OCI-LY7 (cell line): ENCODE data around the gene PIGZ. TPM values are rescaled to one million over a fixed set of nuclear protein-coding genes. Genes with fewer than 3 reads are reported as not detected.

Experiments
- BruUV-seq: library from RNA; stranded (reverse); fragments of 400-500 nt; replicated peaks from 2 replicates; lab custom pipeline; 2021; lab: Mats Ljungman, UMichigan
- CTCF ChIA-PET: fragments of 300-600 bp; sonication (Branson Sonifier 250); formaldehyde crosslinking; loops from one replicate; lab custom pipeline; 2022; ENCODE audit warnings: antibody characterized with exemption; ENCODE audit not compliant: unreplicated experiment; lab: Charles Lee
- POLR2A ChIA-PET: fragments of 300-600 bp; sonication (Branson Sonifier 250); formaldehyde crosslinking; loops from one replicate; lab custom pipeline; 2022; ENCODE audit warnings: antibody characterized with exemption; lab: Charles Lee
- DNase-seq: peaks from one replicate; pipeline ENCODE4 v3.0.0-alpha.2; 2015; ENCODE audit warnings: low spot score
- H2AFZ ChIP-seq: fragments of 200-600 bp; sonication (generic), shearing (Covaris generic); 2 replicates; pipeline ENCODE4 v1.6.1; 2014; ENCODE audit warnings: mild to moderate bottlenecking, antibody characterized with exemption, low read length, moderate library complexity
- H3K27ac ChIP-seq: fragments of 200-600 bp; sonication (generic); 2 replicates; pipeline ENCODE4 v1.5.1; 2014; ENCODE audit warnings: mixed run types, low read depth, mild to moderate bottlenecking, moderate library complexity, low read length, inconsistent platforms; ENCODE audit not compliant: poor library complexity, severe bottlenecking
- H3K36me3 ChIP-seq: fragments of 200-600 bp; sonication (generic); 2 replicates; pipeline ENCODE4 v1.6.1; 2014; ENCODE audit warnings: mild to moderate bottlenecking, antibody characterized with exemption, low read length, moderate library complexity, mixed read lengths; ENCODE audit not compliant: insufficient read depth
- H3K4me1 ChIP-seq: fragments of 200-600 bp; sonication (generic); 2 replicates; pipeline ENCODE4 v1.5.1; 2014; ENCODE audit warnings: mild to moderate bottlenecking, low read length; ENCODE audit not compliant: insufficient read depth, poor library complexity, severe bottlenecking
- H3K4me2 ChIP-seq: fragments of 200-600 bp; sonication (generic); 2 replicates; pipeline ENCODE4 v1.6.1; 2014; ENCODE audit warnings: mild to moderate bottlenecking, low read length
- H3K4me3 ChIP-seq: fragments of 200-600 bp; sonication (generic); 2 replicates; pipeline ENCODE4 v1.5.1; 2014; ENCODE audit warnings: mild to moderate bottlenecking, low read depth, low read length; ENCODE audit not compliant: poor library complexity, severe bottlenecking
- H3K79me2 ChIP-seq: fragments of 200-600 bp; sonication (generic); 2 replicates; pipeline ENCODE4 v1.6.1; 2016; ENCODE audit warnings: low read depth, mild to moderate bottlenecking, low read length, moderate library complexity, mixed read lengths; ENCODE audit not compliant: insufficient read depth
- H3K9me2 ChIP-seq: fragments of 200-600 bp; sonication (generic); 2 replicates; pipeline ENCODE4 v1.6.1; 2016; ENCODE audit warnings: mild to moderate bottlenecking, low read length, mixed read lengths; ENCODE audit not compliant: insufficient read depth
- H3K9me3 ChIP-seq: fragments of 200-600 bp; sonication (generic); 2 replicates; pipeline ENCODE4 v1.6.1; 2014; ENCODE audit warnings: mild to moderate bottlenecking, mixed run types, low read length, mixed read lengths
- H4K20me1 ChIP-seq: fragments of 200-600 bp; sonication (generic); 2 replicates; pipeline ENCODE4 v1.6.1; 2014; ENCODE audit warnings: mild to moderate bottlenecking, antibody characterized with exemption, low read length, moderate library complexity, mixed read lengths; ENCODE audit not compliant: insufficient read depth
- EZH2phosphoT487 ChIP-seq: fragments of 200-600 bp; sonication (generic); IDR thresholded peaks from 2 replicates; pipeline ENCODE4 v1.6.1; 2018; ENCODE audit warnings: low read depth, borderline replicate concordance, mild to moderate bottlenecking, mixed run types, antibody characterized with exemption, low read length, moderate library complexity, mixed read lengths
- intact Hi-C: fragments of 100-400 bp; cut with micrococcal nuclease; formaldehyde crosslinking; loops from one replicate; pipeline ENCODE4 v1.10.0; 2022; ENCODE audit not compliant: unreplicated experiment
- total RNA-seq, 2 experiments: library from RNA; depleted of rRNA in 1 of 2; stranded (reverse); fragments of >200 nt in 1 of 2; shearing (Covaris generic) in 1 of 2; gene quantifications; 2 replicates each; pipeline ENCODE4 v1.2.3, GENCODE V29; 2014 to 2022
- TF ChIP-seq, protein P1 (sequence below): fragments of 200-600 bp; sonication (generic); conservative IDR thresholded peaks from 2 replicates; pipeline ENCODE4 v1.5.1; 2014; ENCODE audit warnings: mild to moderate bottlenecking, antibody characterized with exemption, low read length, moderate library complexity, mixed read lengths

PIGZ gene
- total RNA-seq, 2 experiments from 2014 or later = not detected

DNA sequence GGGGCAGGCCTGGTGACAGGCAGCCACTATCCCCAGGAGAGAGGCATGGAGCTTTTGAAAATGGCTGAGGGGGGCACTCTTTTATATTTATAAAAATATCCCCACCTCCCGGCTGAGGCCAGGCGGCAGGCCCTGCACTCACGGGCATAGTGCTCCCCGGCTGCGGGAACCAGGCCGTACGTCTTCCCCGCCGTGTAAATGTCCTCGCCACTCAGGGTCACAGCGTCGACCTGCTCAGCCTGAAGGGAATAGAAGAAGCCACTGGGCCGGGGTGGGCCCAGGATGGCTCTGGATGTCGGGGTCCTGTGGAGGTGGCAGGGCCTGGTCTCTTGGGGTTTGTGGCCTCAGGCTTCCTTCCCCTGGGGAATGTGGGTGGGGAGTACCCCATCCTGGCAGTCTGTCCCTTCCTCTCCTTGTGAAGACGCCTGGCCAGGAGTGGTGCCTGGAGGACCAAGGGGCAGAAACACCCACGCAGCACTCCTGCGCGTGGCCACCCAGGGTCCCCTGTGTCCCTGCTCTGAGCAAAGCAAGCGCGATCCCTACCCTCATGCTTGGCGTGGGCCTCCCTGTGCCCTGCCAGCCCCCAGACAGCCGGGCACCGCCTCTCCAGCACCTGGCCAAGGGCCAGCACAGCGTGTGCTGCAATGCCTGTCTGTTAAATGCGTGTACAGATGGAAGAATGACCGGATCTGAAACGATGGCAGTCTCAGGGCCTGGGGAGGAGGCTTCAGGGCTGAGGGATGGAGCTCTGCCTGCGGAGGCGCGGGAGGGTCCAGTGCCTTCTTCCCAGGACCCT lies 42.1 kb upstream of the PIGZ start:
- Histone ChIP-seq H3K9me3 (no peaks in the 10 kb centered on the region), H4K20me1 (no peaks in the 10 kb centered on the region; the same call in 1 of the 2 replicates), H3K79me2 (no peaks in the 10 kb centered on the region), H3K36me3 (no peaks in the 10 kb centered on the region), H3K27ac (no peak overlapping the region), H3K4me1 (no peaks in the 10 kb centered on the region), H2AFZ (no peak overlapping the region), H3K4me2 (no peak overlapping the region), H3K9me2 (no peaks in the 10 kb centered on the region), H3K4me3 (no peak overlapping the region)
- TF ChIP-seq, protein P1, sequence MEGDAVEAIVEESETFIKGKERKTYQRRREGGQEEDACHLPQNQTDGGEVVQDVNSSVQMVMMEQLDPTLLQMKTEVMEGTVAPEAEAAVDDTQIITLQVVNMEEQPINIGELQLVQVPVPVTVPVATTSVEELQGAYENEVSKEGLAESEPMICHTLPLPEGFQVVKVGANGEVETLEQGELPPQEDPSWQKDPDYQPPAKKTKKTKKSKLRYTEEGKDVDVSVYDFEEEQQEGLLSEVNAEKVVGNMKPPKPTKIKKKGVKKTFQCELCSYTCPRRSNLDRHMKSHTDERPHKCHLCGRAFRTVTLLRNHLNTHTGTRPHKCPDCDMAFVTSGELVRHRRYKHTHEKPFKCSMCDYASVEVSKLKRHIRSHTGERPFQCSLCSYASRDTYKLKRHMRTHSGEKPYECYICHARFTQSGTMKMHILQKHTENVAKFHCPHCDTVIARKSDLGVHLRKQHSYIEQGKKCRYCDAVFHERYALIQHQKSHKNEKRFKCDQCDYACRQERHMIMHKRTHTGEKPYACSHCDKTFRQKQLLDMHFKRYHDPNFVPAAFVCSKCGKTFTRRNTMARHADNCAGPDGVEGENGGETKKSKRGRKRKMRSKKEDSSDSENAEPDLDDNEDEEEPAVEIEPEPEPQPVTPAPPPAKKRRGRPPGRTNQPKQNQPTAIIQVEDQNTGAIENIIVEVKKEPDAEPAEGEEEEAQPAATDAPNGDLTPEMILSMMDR = no peak
- TF ChIP-seq EZH2phosphoT487 = no peak
- CTCF ChIA-PET = no interaction called here
- DNase-seq = no peak
- BruUV-seq = no TSS peak
- POLR2A ChIA-PET = interaction anchor here (0.6 kb wide), 1 partner anchor 26 kb away, joined by 3 read pairs; no protein-coding TSS in a partner anchor
- intact Hi-C loops = no loop called here

DNA sequence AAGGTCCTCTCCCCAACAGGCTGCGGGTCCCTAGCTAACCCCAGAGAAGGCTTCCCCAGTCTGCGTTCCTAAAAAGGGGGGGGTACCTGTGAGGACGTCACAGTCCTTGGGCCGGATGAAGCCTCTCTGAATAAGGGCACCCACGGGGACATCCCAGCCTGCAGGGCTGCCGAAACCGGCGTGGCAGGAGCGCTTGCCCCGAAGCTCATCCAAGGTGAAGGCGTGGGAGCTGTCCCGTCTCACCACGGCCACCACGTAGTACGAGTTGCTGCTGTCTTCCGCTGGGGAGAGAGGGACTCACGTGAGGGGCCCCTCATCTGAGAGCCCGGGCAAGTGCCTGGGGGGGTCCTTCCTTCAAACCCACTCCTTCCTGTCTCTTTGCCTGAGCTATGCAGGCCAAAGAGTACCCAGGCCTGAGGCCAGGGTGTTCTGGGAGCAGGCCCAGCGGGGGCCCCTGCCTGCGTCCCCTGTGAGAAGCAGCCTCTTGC lies 40.9 kb upstream of the PIGZ start:
- CTCF ChIA-PET = no interaction called here
- no peak overlapping the region for H3K4me2 ChIP-seq
- no peaks in the 10 kb centered on the region; the same call in 1 of the 2 replicates for H4K20me1 ChIP-seq
- H3K9me2 ChIP-seq = no peaks in the 10 kb centered on the region
- no peak for DNase-seq
- no peak overlapping the region for H2AFZ ChIP-seq
- no peak overlapping the region for H3K4me3 ChIP-seq
- H3K4me1 ChIP-seq = peaks cover under 1% of the 10 kb centered on the region
- intact Hi-C loops = loop anchor here (10.0 kb wide), 1 partner anchor 505 kb away; no protein-coding TSS in a partner anchor
- POLR2A ChIA-PET = no interaction called here
- H3K27ac ChIP-seq = no peak overlapping the region
- no peaks in the 10 kb centered on the region for H3K79me2 ChIP-seq
- no peaks in the 10 kb centered on the region for H3K9me3 ChIP-seq
- H3K36me3 ChIP-seq = no peaks in the 10 kb centered on the region
- no TSS peak for BruUV-seq
- no peak for TF ChIP-seq EZH2phosphoT487
- TF ChIP-seq, protein P1 = no peak
